WTC11 (cell line): ENCODE measurements around the gene AP1G2. TPM values are rescaled to one million over a fixed set of nuclear protein-coding genes. Genes with fewer than 3 reads are reported as not detected.
A peak's percentile ranks its signal among the peaks of the same experiment; 100 is the strongest.

Experiments
- ATAC-seq: fragments of 200-7000 bp; cut with Tn5 transposase; 2 replicates; pipeline ENCODE4 v1.10.0; 2021; ENCODE audit warnings: mild to moderate bottlenecking, moderate library complexity
- CTCF ChIA-PET: fragments of 300-600 bp; sonication (Branson Sonifier 250); formaldehyde crosslinking; loops from one replicate; lab custom pipeline; 2021; ENCODE audit warnings: antibody characterized with exemption; lab: Charles Lee
- POLR2A ChIA-PET: fragments of 350-600 bp; sonication (Branson Sonifier 250); formaldehyde crosslinking; loops from one replicate; lab custom pipeline; 2021; ENCODE audit warnings: antibody characterized with exemption; lab: Charles Lee
- DNase-seq: peaks from one replicate; pipeline ENCODE4 v3.0.0; 2021; ENCODE audit warnings: low spot score
- H3K27ac Mint-ChIP-seq: 2 replicates; pipeline ENCODE4 v1.8.0; 2021; ENCODE audit warnings: mixed read lengths
- H3K27me3 Mint-ChIP-seq: 2 replicates; pipeline ENCODE4 v1.8.0; 2021; ENCODE audit warnings: low read depth, mild to moderate bottlenecking, moderate library complexity, mixed read lengths
- H3K36me3 Mint-ChIP-seq: 2 replicates; pipeline ENCODE4 v1.8.0; 2021; ENCODE audit warnings: mixed read lengths
- H3K4me1 Mint-ChIP-seq: 2 replicates; pipeline ENCODE4 v1.8.0; 2022; ENCODE audit warnings: mixed read lengths
- H3K4me3 Mint-ChIP-seq: 2 replicates; pipeline ENCODE4 v1.8.0; 2021; ENCODE audit warnings: mild to moderate bottlenecking, moderate library complexity, mixed read lengths
- H3K9me3 Mint-ChIP-seq: 2 replicates; pipeline ENCODE4 v1.8.0; 2021; ENCODE audit warnings: mixed read lengths
- ATF6 ChIP-seq: sonication (generic); formaldehyde crosslinking; IDR thresholded peaks from 2 replicates; pipeline ENCODE4 v1.8.1; 2023; ENCODE audit warnings: mild to moderate bottlenecking, missing genetic modification reagents
- CREB1 ChIP-seq: sonication (generic); formaldehyde crosslinking; IDR thresholded peaks from 2 replicates; pipeline ENCODE4 v1.8.0; 2023; ENCODE audit warnings: mild to moderate bottlenecking, missing genetic modification reagents
- GABPB1 ChIP-seq: sonication (generic); formaldehyde crosslinking; IDR thresholded peaks from 2 replicates; pipeline ENCODE4 v1.8.1; 2023; ENCODE audit warnings: mild to moderate bottlenecking, missing genetic modification reagents
- HMGA2 ChIP-seq: fragments of 250-450 bp; sonication (Bioruptor Pico); IDR thresholded peaks from 2 replicates; pipeline ENCODE4 v1.4.0; 2021; ENCODE audit warnings: mild to moderate bottlenecking, moderate library complexity
- OVOL2 ChIP-seq: fragments of 250-450 bp; sonication (Bioruptor Pico); IDR thresholded peaks from 2 replicates; pipeline ENCODE4 v1.9.0; 2021; ENCODE audit warnings: mild to moderate bottlenecking, borderline replicate concordance
- SMAD3 ChIP-seq: sonication (generic); formaldehyde crosslinking; IDR thresholded peaks from 2 replicates; pipeline ENCODE4 v1.8.0; 2022; ENCODE audit warnings: missing genetic modification reagents, mild to moderate bottlenecking, borderline replicate concordance
- STAT6 ChIP-seq: sonication (generic); formaldehyde crosslinking; conservative IDR thresholded peaks from 2 replicates; pipeline ENCODE4 v1.8.1; 2023; ENCODE audit warnings: mild to moderate bottlenecking, low read depth, missing genetic modification reagents, moderate library complexity
- USF2 ChIP-seq: sonication (generic); formaldehyde crosslinking; IDR thresholded peaks from 2 replicates; pipeline ENCODE4 v1.8.1; 2023; ENCODE audit warnings: mild to moderate bottlenecking, missing genetic modification reagents, moderate library complexity
- ZBTB43 ChIP-seq: sonication (generic); formaldehyde crosslinking; IDR thresholded peaks from 2 replicates; pipeline ENCODE4 v1.8.1; 2023; ENCODE audit warnings: mild to moderate bottlenecking, missing genetic modification reagents
- ZNF232 ChIP-seq: sonication (generic); formaldehyde crosslinking; IDR thresholded peaks from 2 replicates; pipeline ENCODE4 v1.8.0; 2022; ENCODE audit warnings: mild to moderate bottlenecking, missing genetic modification reagents
- total RNA-seq: library from RNA; stranded (reverse); gene quantifications from 3 replicates; pipeline ENCODE4 v1.2.3, GENCODE V29; 2021
- TF ChIP-seq, protein P1 (sequence below): fragments of 200-600 bp; IDR thresholded peaks from 2 replicates; pipeline ENCODE4 v1.8.0; 2022; ENCODE audit warnings: antibody characterized with exemption
- TF ChIP-seq, protein P2 (sequence below): fragments of 250-450 bp; sonication (Bioruptor Pico); conservative IDR thresholded peaks from 2 replicates; pipeline ENCODE4 v1.9.0; 2021; ENCODE audit warnings: mild to moderate bottlenecking

The AP1G2 gene
- total RNA-seq, 1 experiment from 2014 or later, result 122 TPM

GRCh38 chr14:23546450-23547035 lies 21.0 kb downstream of the AP1G2 start:
- ATAC-seq (no peak), DNase-seq (no peak)
- ChIA-PET POLR2A (interaction anchor here (0.6 to 7.8 kb wide), 5 partner anchors 9 to 948 kb away, joined by 3 to 100 read pairs (median 5); partner anchors contain the start of genes ABHD4 and THTPA), CTCF (interaction anchor here (0.9 to 3.1 kb wide), 7 partner anchors 8 to 65 kb away, joined by 3 to 23 read pairs (median 5); no protein-coding TSS in a partner anchor)
- H3K36me3 Mint-ChIP-seq, result peaks cover 12% of the 10 kb centered on the region
- TF ChIP-seq HMGA2 (CRISPR knock-in tag), result no peak
- TF ChIP-seq SMAD3 (CRISPR knock-in tag), result no peak
- TF ChIP-seq OVOL2 (CRISPR knock-in tag), result no peak
- TF ChIP-seq, protein P1, sequence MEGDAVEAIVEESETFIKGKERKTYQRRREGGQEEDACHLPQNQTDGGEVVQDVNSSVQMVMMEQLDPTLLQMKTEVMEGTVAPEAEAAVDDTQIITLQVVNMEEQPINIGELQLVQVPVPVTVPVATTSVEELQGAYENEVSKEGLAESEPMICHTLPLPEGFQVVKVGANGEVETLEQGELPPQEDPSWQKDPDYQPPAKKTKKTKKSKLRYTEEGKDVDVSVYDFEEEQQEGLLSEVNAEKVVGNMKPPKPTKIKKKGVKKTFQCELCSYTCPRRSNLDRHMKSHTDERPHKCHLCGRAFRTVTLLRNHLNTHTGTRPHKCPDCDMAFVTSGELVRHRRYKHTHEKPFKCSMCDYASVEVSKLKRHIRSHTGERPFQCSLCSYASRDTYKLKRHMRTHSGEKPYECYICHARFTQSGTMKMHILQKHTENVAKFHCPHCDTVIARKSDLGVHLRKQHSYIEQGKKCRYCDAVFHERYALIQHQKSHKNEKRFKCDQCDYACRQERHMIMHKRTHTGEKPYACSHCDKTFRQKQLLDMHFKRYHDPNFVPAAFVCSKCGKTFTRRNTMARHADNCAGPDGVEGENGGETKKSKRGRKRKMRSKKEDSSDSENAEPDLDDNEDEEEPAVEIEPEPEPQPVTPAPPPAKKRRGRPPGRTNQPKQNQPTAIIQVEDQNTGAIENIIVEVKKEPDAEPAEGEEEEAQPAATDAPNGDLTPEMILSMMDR, result no peak
- TF ChIP-seq, protein P2, sequence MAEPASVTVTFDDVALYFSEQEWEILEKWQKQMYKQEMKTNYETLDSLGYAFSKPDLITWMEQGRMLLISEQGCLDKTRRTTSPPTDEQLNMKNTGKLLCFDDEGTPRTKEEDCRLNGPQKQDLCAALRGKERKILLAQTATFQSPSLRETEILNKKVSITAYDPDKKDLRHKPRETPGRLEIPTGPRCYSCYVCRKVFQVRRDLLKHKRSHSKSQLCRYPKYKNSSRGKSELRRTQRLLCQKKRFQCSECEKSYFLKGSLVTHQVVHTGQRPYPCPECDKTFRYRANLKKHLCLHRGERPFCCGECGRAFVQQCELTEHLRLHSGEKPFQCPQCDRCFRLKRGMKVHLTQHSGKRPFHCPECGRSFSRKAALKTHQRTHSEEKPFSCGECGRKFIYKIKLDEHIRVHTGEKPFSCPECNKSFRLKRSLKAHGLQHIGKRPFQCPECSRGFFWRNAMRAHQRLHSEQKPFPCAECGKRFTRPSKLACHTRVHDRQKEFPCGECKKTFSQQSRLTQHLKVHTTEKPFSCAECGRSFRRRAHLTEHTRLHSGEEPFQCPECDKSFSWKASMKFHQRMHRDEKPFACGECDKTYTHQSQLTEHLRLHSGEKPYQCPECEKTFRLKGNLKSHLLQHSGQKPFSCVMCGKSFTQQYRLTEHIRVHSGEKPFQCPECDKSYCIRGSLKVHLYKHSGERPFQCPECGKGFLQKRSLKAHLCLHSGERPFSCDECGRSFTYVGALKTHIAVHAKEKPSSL (CRISPR knock-in tag), result no peak
- no peak overlapping the region for H3K4me3 Mint-ChIP-seq
- H3K4me1 Mint-ChIP-seq, result peaks cover 9% of the 10 kb centered on the region
- no peaks in the 10 kb centered on the region for H3K27me3 Mint-ChIP-seq
- no peak overlapping the region; the same call in none of the 2 replicates for H3K27ac Mint-ChIP-seq
- no peaks in the 10 kb centered on the region for H3K9me3 Mint-ChIP-seq

DNA sequence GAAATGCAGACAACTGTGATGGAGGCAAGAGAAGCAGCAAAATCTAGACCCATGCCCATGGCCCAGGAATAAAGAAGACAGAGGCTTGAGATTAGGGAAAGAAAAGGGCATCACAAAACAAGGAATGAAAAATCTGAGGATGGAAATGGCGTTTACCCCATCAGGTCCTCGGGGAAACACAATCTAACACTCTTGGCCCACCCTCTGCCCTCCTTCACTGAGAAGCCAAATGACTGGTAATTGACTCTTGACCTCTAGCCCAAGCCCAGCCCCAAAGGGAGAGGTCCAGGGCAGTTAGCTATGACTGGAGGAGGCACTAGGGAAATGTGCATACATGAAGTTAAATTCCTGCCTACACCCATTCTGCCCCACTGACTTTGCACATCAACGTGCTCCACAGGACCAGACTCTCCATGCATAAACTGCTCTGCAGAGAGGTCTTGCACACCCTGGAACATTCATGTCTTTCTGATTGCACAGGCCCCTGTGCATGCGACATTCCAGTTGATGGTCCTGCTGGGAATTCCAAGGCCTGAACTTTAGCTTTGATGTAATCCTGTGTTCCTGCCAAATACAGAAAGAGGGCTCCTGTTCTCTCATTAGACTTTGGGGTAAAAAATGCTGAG lies 21.7 kb downstream of the AP1G2 start:
- DNase-seq (no peak), ATAC-seq (no peak)
- H3K36me3 Mint-ChIP-seq, result peaks cover 12% of the 10 kb centered on the region
- ChIA-PET POLR2A (interaction anchor here (0.6 to 7.8 kb wide), 5 partner anchors 8 to 948 kb away, joined by 3 to 100 read pairs (median 5); partner anchors contain the start of genes ABHD4 and THTPA), CTCF (interaction anchor here (0.9 to 3.1 kb wide), 7 partner anchors 9 to 148 kb away, joined by 3 to 23 read pairs (median 5); no protein-coding TSS in a partner anchor)
- peak overlapping the region; percentile 57 for H3K4me3 Mint-ChIP-seq
- no peak overlapping the region; the same call in none of the 2 replicates for H3K27ac Mint-ChIP-seq
- H3K4me1 Mint-ChIP-seq, result peaks cover 12% of the 10 kb centered on the region
- no peaks in the 10 kb centered on the region for H3K27me3 Mint-ChIP-seq
- TF ChIP-seq USF2 (CRISPR knock-in tag), result no peak
- TF ChIP-seq ZNF232 (CRISPR knock-in tag), result no peak
- TF ChIP-seq ZBTB43 (CRISPR knock-in tag), result no peak
- TF ChIP-seq GABPB1, result peak; percentile 13; the same call in 1 of the 2 replicates
- TF ChIP-seq ATF6, result no peak
- TF ChIP-seq STAT6 (CRISPR knock-in tag), result no peak
- no peak for TF ChIP-seq CREB1 (CRISPR knock-in tag)
- TF ChIP-seq, all 79 proteins: peak for 1
- H3K9me3 Mint-ChIP-seq, result no peaks in the 10 kb centered on the region
